Activated T-cell treated with anti-CD3 and anti-CD28 coated beads, Interleukin-2, amount 50 U/mL, for 72 hours (primary cell): Measurements from ENCODE around the gene HNRNPCL4. TPM values are rescaled to one million over a fixed set of nuclear protein-coding genes. Genes with fewer than 3 reads are reported as not detected.
"Not testable (repeated sequence)": the region's sequence is repeated elsewhere in the genome, so short reads cannot be mapped to it uniquely, and the experiment has no call there.

Experiments used
- ATAC-seq, 2 donors: fragments of 150-1000 bp; cut with Tn5 transposase; replicated peaks in 1 of 2; 2 replicates each; pipeline ENCODE4 v1.10.0; 2021; ENCODE audit warnings: moderate library complexity in 2 of 2, mild to moderate bottlenecking in 1 of 2
- DNase-seq, 2 donors: peaks; one replicate each; pipeline ENCODE4 v3.0.0; 2021 to 2022; ENCODE audit warnings: mixed read lengths in 1 of 2
- H3K27ac Mint-ChIP-seq: one replicate; pipeline ENCODE4 v1.8.0; 2022; ENCODE audit warnings: mild to moderate bottlenecking, moderate library complexity, mixed read lengths
- H3K27me3 Mint-ChIP-seq: one replicate; pipeline ENCODE4 v1.8.0; 2022; ENCODE audit warnings: low read depth, mixed read lengths
- H3K36me3 Mint-ChIP-seq, 2 donors: one replicate each; pipeline ENCODE4 v1.8.0; 2022; ENCODE audit warnings: mixed read lengths in 2 of 2, mild to moderate bottlenecking in 1 of 2; ENCODE audit not compliant: insufficient read depth in 2 of 2
- H3K4me1 Mint-ChIP-seq: one replicate; pipeline ENCODE4 v1.8.0; 2022; ENCODE audit warnings: low read depth, mixed read lengths
- H3K4me3 Mint-ChIP-seq, 2 donors: one replicate each; pipeline ENCODE4 v1.8.0; 2022; ENCODE audit warnings: mild to moderate bottlenecking in 2 of 2, mixed read lengths in 2 of 2, moderate library complexity in 2 of 2
- H3K9me3 Mint-ChIP-seq, 2 donors: one replicate each; pipeline ENCODE4 v1.8.0; 2022; ENCODE audit warnings: mixed read lengths in 2 of 2
- total RNA-seq, 2 donors: library from RNA; stranded (reverse); gene quantifications; one replicate each; pipeline ENCODE4 v1.2.3, GENCODE V29; 2022

HNRNPCL4 gene
- not detected for total RNA-seq

- H3K27me3 Mint-ChIP-seq, H3K9me3 Mint-ChIP-seq, H3K27ac Mint-ChIP-seq, H3K36me3 Mint-ChIP-seq, H3K4me3 Mint-ChIP-seq, ATAC-seq, H3K4me1 Mint-ChIP-seq, DNase-seq: not testable (repeated sequence)
These were observed at the start of gene HNRNPCL4 for GRCh38 chr1:13165531-13165930. TSS of gene HNRNPCL4 (minus strand) at chr1:13165631. CDS start at chr1:13165467, 164 bp downstream.

GRCh38 chr1:13208712-13209111 is 43.3 kb upstream of the HNRNPCL4 start:
- not testable (repeated sequence) for H3K27me3 Mint-ChIP-seq, H3K4me3 Mint-ChIP-seq, DNase-seq, H3K9me3 Mint-ChIP-seq, H3K4me1 Mint-ChIP-seq, ATAC-seq, H3K36me3 Mint-ChIP-seq, H3K27ac Mint-ChIP-seq

GRCh38 chr1:13201309-13201708 is 35.9 kb upstream of the HNRNPCL4 start, which contains the start of gene PRAMEF13:
TSS of gene PRAMEF13 (minus strand) at chr1:13201409. CDS start at chr1:13199589, 1,820 bp downstream.
- not testable (repeated sequence) for H3K36me3 Mint-ChIP-seq, H3K27ac Mint-ChIP-seq, DNase-seq, H3K4me1 Mint-ChIP-seq, H3K4me3 Mint-ChIP-seq, ATAC-seq, H3K9me3 Mint-ChIP-seq, H3K27me3 Mint-ChIP-seq

GRCh38 chr1:13171548-13171947 is 6.1 kb upstream of the HNRNPCL4 start, which contains the start of gene PRAMEF9:
TSS of gene PRAMEF9 (plus strand) at chr1:13171848. CDS start at chr1:13175281, 3,433 bp downstream.
- not testable (repeated sequence) for H3K27me3 Mint-ChIP-seq, H3K36me3 Mint-ChIP-seq, H3K4me1 Mint-ChIP-seq, H3K9me3 Mint-ChIP-seq, ATAC-seq, H3K4me3 Mint-ChIP-seq, H3K27ac Mint-ChIP-seq, DNase-seq

GRCh38 chr1:13155909-13156308 is 9.5 kb downstream of the HNRNPCL4 start, which contains the start of gene PRAMEF26:
TSS of gene PRAMEF26 (minus strand) at chr1:13156009. CDS start at chr1:13153095, 2,914 bp downstream.
- H3K9me3 Mint-ChIP-seq, DNase-seq, H3K27me3 Mint-ChIP-seq, H3K4me1 Mint-ChIP-seq, H3K36me3 Mint-ChIP-seq, H3K27ac Mint-ChIP-seq, ATAC-seq, H3K4me3 Mint-ChIP-seq: not testable (repeated sequence)

GRCh38 chr1:13116754-13117153 is 48.7 kb downstream of the HNRNPCL4 start, which contains the start of gene HNRNPCL2:
TSS of gene HNRNPCL2 (minus strand) at chr1:13116854. CDS start at chr1:13116400, 454 bp downstream.
- H3K27me3 Mint-ChIP-seq, DNase-seq, H3K4me1 Mint-ChIP-seq, H3K27ac Mint-ChIP-seq, H3K4me3 Mint-ChIP-seq, H3K36me3 Mint-ChIP-seq, H3K9me3 Mint-ChIP-seq, ATAC-seq: not testable (repeated sequence)

Other genes with a start within 250 kb of the HNRNPCL4 start
- not detected for gene PRAMEF7, start 249.0 kb downstream of the HNRNPCL4 start, total RNA-seq
- not detected for gene PRAMEF6, start 218.1 kb downstream of the HNRNPCL4 start, total RNA-seq
- gene PRAMEF27, start 109.1 kb downstream of the HNRNPCL4 start, total RNA-seq, result not detected
- not detected for gene HNRNPCL3, start 104.9 kb downstream of the HNRNPCL4 start, total RNA-seq
- not detected for gene PRAMEF25, start 94.9 kb downstream of the HNRNPCL4 start, total RNA-seq
- not detected for gene HNRNPCL2, start 48.8 kb downstream of the HNRNPCL4 start, total RNA-seq
- gene PRAMEF26, start 9.6 kb downstream of the HNRNPCL4 start, total RNA-seq, result not detected
- not detected for gene PRAMEF9, start 6.2 kb upstream of the HNRNPCL4 start, total RNA-seq
- gene PRAMEF13, start 35.8 kb upstream of the HNRNPCL4 start, total RNA-seq, result not detected
- not detected for gene PRAMEF18, start 60.5 kb upstream of the HNRNPCL4 start, total RNA-seq
- gene PRAMEF5, start 88.6 kb upstream of the HNRNPCL4 start, total RNA-seq, result not detected
- not detected for gene PRAMEF8, start 119.5 kb upstream of the HNRNPCL4 start, total RNA-seq
- gene PRAMEF33, start 137.9 kb upstream of the HNRNPCL4 start, total RNA-seq, result not detected
- gene PRAMEF15, start 149.9 kb upstream of the HNRNPCL4 start, total RNA-seq, result not detected
- gene PRAMEF14, start 181.5 kb upstream of the HNRNPCL4 start, total RNA-seq, result not detected
- not detected for gene PRAMEF19, start 206.3 kb upstream of the HNRNPCL4 start, total RNA-seq
- gene PRAMEF17, start 224.0 kb upstream of the HNRNPCL4 start, total RNA-seq, result not detected
- gene PRAMEF20, start 244.8 kb upstream of the HNRNPCL4 start, total RNA-seq, result not detected